GM13976 (cell line): ENCODE measurements around the gene TAC4.

Source experiments
- DNase-seq: peaks from one replicate; pipeline ENCODE4 v3.0.0; 2012; ENCODE audit warnings: low spot score
- CTCF ChIP-seq: IDR thresholded peaks from 2 replicates; pipeline ENCODE4 v1.5.1; 2012; ENCODE audit warnings: borderline replicate concordance, mild to moderate bottlenecking; ENCODE audit not compliant: insufficient read depth; ENCODE audit errors: extremely low read depth, missing control alignments, control extremely low read depth
- in situ Hi-C: fragments of 300-500 bp; cut with MboI; formaldehyde crosslinking; loops from one replicate; pipeline ENCODE4 v1.12.0; 2022; ENCODE audit warnings: low sequenced_read_pairs, mixed read lengths, inconsistent platforms; ENCODE audit not compliant: unreplicated experiment

Gene TAC4

DNA sequence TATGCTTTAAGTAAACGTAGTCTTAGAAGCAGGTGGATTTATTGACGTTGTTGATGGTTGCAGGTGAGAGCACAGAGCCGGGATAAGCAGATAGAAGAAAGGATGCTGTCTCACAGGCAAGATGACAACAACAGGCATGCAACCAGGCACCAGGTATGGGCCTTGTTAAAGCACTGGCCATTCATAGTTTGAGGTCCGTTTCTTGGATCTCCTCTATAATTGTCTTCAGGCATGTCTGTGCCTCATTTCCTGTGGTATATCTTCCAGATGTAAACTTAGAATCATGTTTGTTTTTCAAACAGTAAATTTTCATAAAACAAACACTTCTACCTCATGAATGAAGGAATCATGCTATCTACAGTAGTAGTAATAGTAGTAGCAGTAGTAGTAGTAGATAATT, 38.8 kb downstream of the TAC4 start:
- no peak for TF ChIP-seq CTCF
- in situ Hi-C loops = no loop called here
- DNase-seq = no peak

DNA sequence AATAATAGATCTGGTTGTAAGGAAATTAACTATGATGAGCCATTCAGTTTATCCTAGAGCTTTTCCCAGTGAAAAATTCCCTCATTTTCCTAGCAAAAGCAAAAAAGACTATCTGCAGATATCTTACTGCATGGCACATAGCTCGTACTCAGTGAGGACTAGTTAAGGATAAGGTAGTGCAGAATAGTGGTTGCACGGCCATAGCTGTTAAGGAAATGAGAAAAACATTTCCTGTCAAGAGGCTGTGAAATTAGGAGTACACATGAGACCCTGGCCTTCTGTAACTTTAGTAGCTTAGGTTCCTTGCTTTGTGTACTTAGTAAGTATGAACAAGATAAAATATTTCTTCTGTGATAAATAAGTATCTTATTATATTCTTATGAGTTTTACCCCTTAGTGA, 49.1 kb downstream of the TAC4 start:
- in situ Hi-C loops = no loop called here
- no peak for DNase-seq
- no peak for TF ChIP-seq CTCF

DNA sequence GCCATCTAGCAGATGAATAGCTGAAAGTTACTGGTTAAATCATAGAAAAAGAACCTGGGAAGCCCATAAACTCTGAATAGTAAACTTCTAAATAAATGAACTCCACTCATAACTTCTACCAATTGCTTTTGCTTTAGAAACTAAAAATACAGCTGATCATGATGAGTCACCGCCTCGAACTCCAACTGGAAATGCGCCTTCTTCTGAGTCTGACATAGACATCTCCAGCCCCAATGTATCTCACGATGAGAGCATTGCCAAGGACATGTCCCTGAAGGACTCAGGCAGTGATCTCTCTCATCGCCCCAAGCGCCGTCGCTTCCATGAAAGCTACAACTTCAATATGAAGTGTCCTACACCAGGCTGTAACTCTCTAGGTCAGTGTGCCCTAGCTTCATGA, 49.7 kb downstream of the TAC4 start:
- no peak for TF ChIP-seq CTCF
- in situ Hi-C loops = no loop called here
- no peak for DNase-seq

- no peak for TF ChIP-seq CTCF
- no peak for DNase-seq
- in situ Hi-C loops = no loop called here
Observed at GRCh38 chr17:49795372-49795771, 52.5 kb downstream of the TAC4 start.

DNA sequence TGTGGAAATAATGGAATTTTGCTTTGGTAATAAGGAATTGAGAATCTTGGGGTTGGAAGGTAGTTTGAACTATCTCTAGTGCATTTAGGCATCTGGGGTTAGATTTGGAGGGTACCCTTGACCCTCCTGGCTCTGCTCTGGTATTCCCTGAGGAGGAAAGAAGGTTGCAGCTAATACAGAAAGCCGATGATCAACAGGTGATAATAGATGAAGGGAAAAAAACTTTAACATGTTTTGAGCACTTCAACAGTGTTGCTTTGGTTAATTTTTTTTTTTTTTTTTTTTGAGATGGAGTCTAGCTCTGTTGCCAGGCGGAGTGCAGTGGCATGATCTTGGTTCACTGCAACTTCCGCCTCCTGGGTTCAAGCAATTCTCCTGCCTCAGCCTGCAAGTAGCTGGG, 54.6 kb downstream of the TAC4 start:
- in situ Hi-C loops = no loop called here
- DNase-seq = no peak
- TF ChIP-seq CTCF = no peak

- DNase-seq = no peak
- TF ChIP-seq CTCF = no peak
- in situ Hi-C loops = loop anchor here (10.0 kb wide), 1 partner anchor 84 kb away; the partner anchor contains the start of gene SLC35B1
Observed at GRCh38 chr17:49789243-49789578, 58.7 kb downstream of the TAC4 start.
